Left ventricle myocardium inferior (tissue), 1 donor: ENCODE measurements around the gene PRR18. TPM values are rescaled to one million over a fixed set of nuclear protein-coding genes. Genes with fewer than 3 reads are reported as not detected.

Source experiments
- DNase-seq: peaks from one replicate; pipeline ENCODE4 v3.0.0-alpha.2; 2020
- H3K27ac ChIP-seq: fragments of 200-600 bp; replicated peaks from 2 replicates; pipeline ENCODE4 v1.8.0; 2021
- H3K27me3 ChIP-seq: fragments of 200-600 bp; 2 replicates; pipeline ENCODE4 v1.8.0; 2021; ENCODE audit warnings: low read depth
- H3K36me3 ChIP-seq: fragments of 200-600 bp; 2 replicates; pipeline ENCODE4 v1.8.0; 2021
- H3K4me1 ChIP-seq: fragments of 200-600 bp; 2 replicates; pipeline ENCODE4 v1.8.0; 2021
- H3K4me3 ChIP-seq: fragments of 200-600 bp; 2 replicates; pipeline ENCODE4 v1.8.0; 2021; ENCODE audit warnings: mild to moderate bottlenecking, moderate library complexity
- H3K9me3 ChIP-seq: fragments of 200-600 bp; replicated peaks from 2 replicates; pipeline ENCODE4 v1.8.0; 2021
- intact Hi-C: fragments of 100-400 bp; cut with micrococcal nuclease; formaldehyde crosslinking; loops from one replicate; pipeline ENCODE4 v1.11.0; 2022
- long read RNA-seq: library from polyadenylated mRNA; unstranded; transcript quantifications from one replicate; pipeline ENCODE4 v2.0.0, GENCODE V29; 2021
- total RNA-seq: library from RNA; stranded (reverse); fragmentation: NEBNext Ultra II Directional; extraction: Animal tissue kit (Norgen Biotek cat#: 25700); gene quantifications from one replicate; pipeline ENCODE4 v1.2.1, GENCODE V29; 2021
- TF ChIP-seq, protein P1 (sequence below): fragments of 200-600 bp; IDR thresholded peaks from 2 replicates; pipeline ENCODE4 v1.8.0; 2021; ENCODE audit warnings: antibody characterized with exemption, mild to moderate bottlenecking, borderline replicate concordance
- donor health status: DM: no; HTN: yes; CAD: no; lungs with severe emphysema.

PRR18 gene, protein sequence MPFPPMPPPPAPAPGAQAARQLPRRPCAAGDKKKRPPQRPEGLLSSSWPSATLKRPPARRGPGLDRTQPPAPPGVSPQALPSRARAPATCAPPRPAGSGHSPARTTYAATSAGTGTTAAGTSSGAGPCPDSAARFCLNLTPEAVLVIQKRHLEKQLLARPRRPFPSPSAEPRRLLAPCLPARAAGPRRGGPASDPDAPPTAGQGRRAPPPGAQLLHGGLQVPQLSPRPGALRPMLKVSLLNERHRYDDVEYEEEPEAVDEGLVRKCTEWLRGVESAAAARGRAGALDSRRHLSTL
- total RNA-seq, result not detected
- long read RNA-seq, result 0 reads

DNA sequence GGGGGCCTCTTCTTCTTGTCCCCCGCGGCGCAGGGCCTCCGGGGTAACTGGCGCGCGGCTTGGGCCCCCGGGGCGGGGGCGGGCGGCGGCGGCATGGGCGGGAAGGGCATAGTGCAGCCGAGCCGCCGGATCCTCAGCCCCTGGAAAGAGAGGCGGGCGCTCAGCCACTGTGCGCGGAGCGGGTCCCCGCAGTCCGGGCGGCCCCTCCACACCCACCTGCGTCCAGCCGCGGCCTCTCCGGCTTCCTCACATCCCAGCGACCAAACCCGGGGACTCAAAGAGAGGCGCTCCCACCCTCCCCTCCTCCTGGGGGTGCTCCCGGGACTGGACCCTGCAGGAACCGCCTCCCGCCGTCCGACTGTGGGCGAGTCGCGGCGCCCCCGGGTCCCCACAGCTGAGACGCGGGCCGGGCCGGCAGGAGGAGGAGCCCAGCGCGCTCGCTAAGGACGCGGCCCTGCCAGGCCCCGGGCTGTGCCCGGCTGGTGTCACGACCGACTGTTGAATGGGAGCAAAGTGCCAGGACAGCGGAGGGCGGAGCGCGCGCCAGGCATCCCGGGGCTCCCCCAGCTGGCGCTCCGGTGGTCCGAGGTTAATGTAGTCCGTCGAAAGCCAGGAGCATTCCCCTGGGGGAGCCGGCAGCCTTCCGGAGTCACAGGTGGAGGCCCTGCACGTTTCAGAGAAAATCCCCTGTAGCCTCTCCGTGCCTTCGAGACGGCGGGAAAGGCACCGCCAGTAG is at the start of gene PRR18:
PRR18 (minus strand) TSS at position 360 of the 736 bp plus-strand sequence; CDS start at position 110, 250 bp downstream.
- TF ChIP-seq, protein P1, sequence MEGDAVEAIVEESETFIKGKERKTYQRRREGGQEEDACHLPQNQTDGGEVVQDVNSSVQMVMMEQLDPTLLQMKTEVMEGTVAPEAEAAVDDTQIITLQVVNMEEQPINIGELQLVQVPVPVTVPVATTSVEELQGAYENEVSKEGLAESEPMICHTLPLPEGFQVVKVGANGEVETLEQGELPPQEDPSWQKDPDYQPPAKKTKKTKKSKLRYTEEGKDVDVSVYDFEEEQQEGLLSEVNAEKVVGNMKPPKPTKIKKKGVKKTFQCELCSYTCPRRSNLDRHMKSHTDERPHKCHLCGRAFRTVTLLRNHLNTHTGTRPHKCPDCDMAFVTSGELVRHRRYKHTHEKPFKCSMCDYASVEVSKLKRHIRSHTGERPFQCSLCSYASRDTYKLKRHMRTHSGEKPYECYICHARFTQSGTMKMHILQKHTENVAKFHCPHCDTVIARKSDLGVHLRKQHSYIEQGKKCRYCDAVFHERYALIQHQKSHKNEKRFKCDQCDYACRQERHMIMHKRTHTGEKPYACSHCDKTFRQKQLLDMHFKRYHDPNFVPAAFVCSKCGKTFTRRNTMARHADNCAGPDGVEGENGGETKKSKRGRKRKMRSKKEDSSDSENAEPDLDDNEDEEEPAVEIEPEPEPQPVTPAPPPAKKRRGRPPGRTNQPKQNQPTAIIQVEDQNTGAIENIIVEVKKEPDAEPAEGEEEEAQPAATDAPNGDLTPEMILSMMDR, result no peak
- no peaks in the 10 kb centered on the region for H3K9me3 ChIP-seq
- peak within 1 kb of the TSS; percentile 68 for H3K4me3 ChIP-seq
- H3K27ac ChIP-seq, result no peak within 1 kb of the TSS
- peaks cover 75% of the 10 kb centered on the region for H3K27me3 ChIP-seq
- H3K4me1 ChIP-seq, result peaks cover 19% of the 10 kb centered on the region
- intact Hi-C loops, result no loop called here
- no peaks in the 10 kb centered on the region for H3K36me3 ChIP-seq
- no peak for DNase-seq

DNA sequence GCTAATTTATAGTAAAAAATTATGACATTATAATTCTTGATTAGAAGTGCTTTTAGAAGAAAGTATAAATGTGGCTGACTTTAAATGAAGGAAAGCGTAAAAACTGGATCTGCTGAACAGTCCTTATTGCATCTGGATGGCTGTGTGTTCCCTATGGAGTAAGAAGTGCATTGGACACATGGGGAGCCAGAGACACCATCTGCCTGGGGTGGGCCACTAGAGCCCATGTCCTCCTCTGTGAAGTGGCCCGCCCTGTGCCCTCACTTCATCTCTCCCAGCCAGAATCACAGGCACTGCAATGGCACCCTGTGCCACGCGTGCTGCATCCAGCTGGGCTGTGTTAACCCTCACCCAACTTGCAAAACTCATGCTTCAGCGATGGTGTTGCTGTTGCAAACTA is 47.4 kb upstream of the PRR18 start:
- Histone ChIP-seq H3K4me1 (peaks cover 3% of the 10 kb centered on the region), H3K36me3 (no peaks in the 10 kb centered on the region), H3K27me3 (no peaks in the 10 kb centered on the region), H3K9me3 (no peaks in the 10 kb centered on the region), H3K4me3 (no peak overlapping the region), H3K27ac (no peak overlapping the region)
- TF ChIP-seq, protein P1, result no peak
- intact Hi-C loops, result no loop called here
- no peak for DNase-seq

DNA sequence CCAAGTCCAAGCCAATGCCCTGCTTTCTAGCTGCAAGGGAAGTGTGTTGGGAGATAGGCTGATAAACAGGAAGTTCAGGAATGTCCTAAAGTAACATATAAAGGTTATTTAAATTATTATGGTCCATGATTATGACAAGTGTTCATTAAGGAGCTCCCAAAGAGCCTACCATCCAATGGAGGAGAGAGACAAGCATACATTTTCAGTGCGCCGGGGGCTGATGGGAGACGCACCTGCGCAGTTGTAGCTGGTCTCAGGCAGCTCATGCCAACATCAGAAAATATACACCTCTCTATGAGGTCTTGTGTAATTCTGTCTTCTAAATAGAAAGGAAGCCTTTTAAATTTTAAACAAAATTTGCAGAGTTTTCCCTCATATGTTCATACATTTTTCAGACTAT is 46.8 kb upstream of the PRR18 start:
- TF ChIP-seq, protein P1, result no peak
- intact Hi-C loops, result no loop called here
- no peak overlapping the region for H3K27ac ChIP-seq
- DNase-seq, result no peak
- no peaks in the 10 kb centered on the region for H3K4me1 ChIP-seq
- H3K27me3 ChIP-seq, result no peaks in the 10 kb centered on the region
- peaks cover 5% of the 10 kb centered on the region for H3K9me3 ChIP-seq
- H3K4me3 ChIP-seq, result no peak overlapping the region
- H3K36me3 ChIP-seq, result no peaks in the 10 kb centered on the region

DNA sequence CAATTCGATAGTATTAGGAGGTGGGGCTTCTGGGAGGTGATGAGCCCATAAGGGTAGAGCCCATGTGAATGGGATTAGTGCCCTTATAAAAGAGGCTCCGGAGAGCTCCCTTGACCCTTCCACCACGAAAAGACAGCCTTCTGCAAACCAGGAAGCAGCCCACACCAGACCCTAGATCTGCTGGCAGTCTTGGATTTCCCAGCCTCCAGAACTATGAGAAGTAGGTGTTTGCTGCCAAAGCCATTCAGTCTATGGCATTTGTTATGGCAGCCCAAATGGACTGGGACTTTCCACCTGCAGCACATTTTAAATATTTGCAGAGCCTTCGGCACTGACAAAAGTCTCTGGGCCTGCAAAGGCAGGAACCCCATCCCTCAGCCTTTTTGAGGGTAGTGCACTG is 46.0 kb upstream of the PRR18 start:
- Histone ChIP-seq H3K4me3 (no peak overlapping the region), H3K27me3 (no peaks in the 10 kb centered on the region), H3K27ac (no peak overlapping the region), H3K9me3 (peaks cover 9% of the 10 kb centered on the region), H3K4me1 (no peaks in the 10 kb centered on the region), H3K36me3 (no peaks in the 10 kb centered on the region)
- TF ChIP-seq, protein P1, result no peak
- intact Hi-C loops, result no loop called here
- no peak for DNase-seq

DNA sequence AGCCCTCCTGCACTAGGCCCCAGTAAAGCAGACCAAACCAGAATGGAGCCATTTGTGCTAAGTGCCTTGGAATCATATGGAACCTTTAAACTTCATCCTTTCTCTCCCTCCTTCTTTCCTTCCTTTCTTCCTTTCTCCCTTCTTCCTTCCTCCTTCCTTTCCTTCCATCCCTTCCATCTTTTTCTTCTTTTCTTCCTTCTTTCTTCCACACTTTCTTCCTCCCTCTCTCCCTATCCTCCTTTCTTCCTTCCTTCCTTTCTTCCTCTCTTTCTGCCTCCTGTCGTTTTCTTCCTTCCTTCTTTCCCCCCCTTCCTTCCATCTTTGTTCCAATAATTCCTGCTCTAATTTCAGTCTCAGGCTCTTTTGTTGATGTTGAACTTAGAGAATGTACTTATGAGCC is 45.3 kb upstream of the PRR18 start:
- no peak overlapping the region for H3K27ac ChIP-seq
- no peak overlapping the region for H3K4me3 ChIP-seq
- DNase-seq, result no peak
- TF ChIP-seq, protein P1, result no peak
- no peaks in the 10 kb centered on the region for H3K4me1 ChIP-seq
- intact Hi-C loops, result no loop called here
- H3K9me3 ChIP-seq, result peaks cover 9% of the 10 kb centered on the region
- H3K27me3 ChIP-seq, result no peaks in the 10 kb centered on the region
- no peaks in the 10 kb centered on the region for H3K36me3 ChIP-seq
